Endodermal cell (in vitro differentiated cells): ENCODE results near the gene XYLT1. TPM values are rescaled to one million over a fixed set of nuclear protein-coding genes. Genes with fewer than 3 reads are reported as not detected.

ENCODE experiments used
- DNase-seq: peaks from one replicate; pipeline ENCODE4 v3.0.0-alpha.2; 2017
- H3K27ac ChIP-seq: 2 replicates; pipeline ENCODE4 v1.5.1; 2013; ENCODE audit warnings: mild to moderate bottlenecking, low read depth, low read length, moderate library complexity
- H3K27me3 ChIP-seq: 2 replicates; pipeline ENCODE4 v1.6.1; 2013; ENCODE audit warnings: mild to moderate bottlenecking, low read length, moderate library complexity; ENCODE audit not compliant: insufficient read depth, control insufficient read depth, poor library complexity, severe bottlenecking
- H3K36me3 ChIP-seq: 2 replicates; pipeline ENCODE4 v1.7.0; 2013; ENCODE audit warnings: mild to moderate bottlenecking, low read length, moderate library complexity; ENCODE audit not compliant: control insufficient read depth, insufficient read depth
- H3K4me1 ChIP-seq: one replicate; pipeline ENCODE4 v1.7.0; 2013; ENCODE audit warnings: low read length; ENCODE audit not compliant: control insufficient read depth, insufficient read depth
- H3K4me3 ChIP-seq: 2 replicates; pipeline ENCODE4 v1.5.1; 2013; ENCODE audit warnings: mild to moderate bottlenecking, low read length, moderate library complexity
- H3K9ac ChIP-seq: 2 replicates; pipeline ENCODE4 v1.6.1; 2013; ENCODE audit warnings: mild to moderate bottlenecking, low read length, moderate library complexity; ENCODE audit not compliant: poor library complexity, severe bottlenecking; ENCODE audit errors: extremely low read depth
- H3K9me3 ChIP-seq: 2 replicates; pipeline ENCODE4 v1.6.1; 2013; ENCODE audit warnings: mild to moderate bottlenecking, low read length, moderate library complexity; ENCODE audit not compliant: control insufficient read depth
- H3K27ac Mint-ChIP-seq: 2 replicates; pipeline ENCODE4 v1.8.0; 2020; ENCODE audit warnings: mixed read lengths
- H3K27me3 Mint-ChIP-seq: 2 replicates; pipeline ENCODE4 v1.8.0; 2021; ENCODE audit warnings: mild to moderate bottlenecking, mixed read lengths; ENCODE audit not compliant: insufficient read depth
- H3K36me3 Mint-ChIP-seq: 2 replicates; pipeline ENCODE4 v1.8.0; 2020; ENCODE audit warnings: low read depth, mixed read lengths
- H3K4me1 Mint-ChIP-seq: 2 replicates; pipeline ENCODE4 v1.8.0; 2020; ENCODE audit warnings: mixed read lengths
- H3K4me3 Mint-ChIP-seq: 2 replicates; pipeline ENCODE4 v1.8.0; 2020; ENCODE audit warnings: mild to moderate bottlenecking, moderate library complexity, mixed read lengths
- H3K9me3 Mint-ChIP-seq: 2 replicates; pipeline ENCODE4 v1.8.0; 2020; ENCODE audit warnings: mild to moderate bottlenecking, mixed read lengths
- CTCF ChIP-seq: fragments of 200-600 bp; sonication (generic); conservative IDR thresholded peaks from 2 replicates; pipeline ENCODE4 v1.5.0; 2021; ENCODE audit warnings: antibody characterized with exemption, mild to moderate bottlenecking
- WGBS, 2 experiments: methylation state at CpG; one replicate each; pipeline versions ENCODE4 v1.1.5 to v1.1.7; 2013; ENCODE audit warnings: missing lambda C conversion rate in 2 of 2, mixed read lengths in 1 of 2; ENCODE audit not compliant: insufficient coverage in 1 of 2, insufficient read length in 1 of 2; 5-methylcytosine and 5-hydroxymethylcytosine counted together
- total RNA-seq, 2 donors: library from RNA; stranded (reverse); fragmentation: NEBNext Ultra II Directional in 1 of 2; extraction: Animal tissue kit (Norgen Biotek cat#: 25700) in 1 of 2; gene quantifications; 2 replicates in 1 of 2; 3 replicates in 1 of 2; pipeline ENCODE4 v1.2.1, GENCODE V29; 2021

The XYLT1 gene
- total RNA-seq, 2 donors from 2014 or later: 26.8 to 28.5 TPM

- Mint-ChIP-seq H3K4me3 (no peak overlapping the region), H3K4me1 (peaks cover 50% of the 10 kb centered on the region), H3K36me3 (no peaks in the 10 kb centered on the region), H3K27ac (no peak overlapping the region), H3K27me3 (no peaks in the 10 kb centered on the region), H3K9me3 (no peaks in the 10 kb centered on the region)
- no peaks in the 10 kb centered on the region for H3K9me3 ChIP-seq
- H3K4me3 ChIP-seq: no peak overlapping the region
- WGBS, 2 experiments: 82 to 96% methylated on average over 5 of the region's 5 CpGs
- H3K27me3 ChIP-seq: no peaks in the 10 kb centered on the region
- no peaks in the 10 kb centered on the region for H3K4me1 ChIP-seq
- H3K9ac ChIP-seq: no peak overlapping the region
- no peak for TF ChIP-seq CTCF
- DNase-seq: no peak
- H3K36me3 ChIP-seq: no peaks in the 10 kb centered on the region
- H3K27ac ChIP-seq: no peak overlapping the region
Measured at GRCh38 chr16:17368951-17369350, 101.8 kb downstream of the XYLT1 start.

GRCh38 chr16:17368446-17368845 is 102.3 kb downstream of the XYLT1 start:
- peaks cover 49% of the 10 kb centered on the region for H3K4me1 Mint-ChIP-seq
- Histone ChIP-seq H3K27me3 (no peaks in the 10 kb centered on the region), H3K4me3 (no peak overlapping the region), H3K27ac (no peak overlapping the region), H3K9me3 (no peaks in the 10 kb centered on the region), H3K9ac (no peak overlapping the region), H3K36me3 (no peaks in the 10 kb centered on the region), H3K4me1 (no peaks in the 10 kb centered on the region)
- WGBS, 2 experiments: 78 to 89% methylated on average over 2 to 3 of the region's 3 CpGs
- H3K9me3 Mint-ChIP-seq: no peaks in the 10 kb centered on the region
- DNase-seq: no peak
- H3K4me3 Mint-ChIP-seq: no peak overlapping the region
- H3K27me3 Mint-ChIP-seq: no peaks in the 10 kb centered on the region
- TF ChIP-seq CTCF: no peak
- H3K36me3 Mint-ChIP-seq: no peaks in the 10 kb centered on the region
- no peak overlapping the region for H3K27ac Mint-ChIP-seq

- Histone ChIP-seq H3K27ac (no peak overlapping the region), H3K36me3 (no peaks in the 10 kb centered on the region), H3K9ac (no peak overlapping the region), H3K9me3 (no peaks in the 10 kb centered on the region), H3K4me1 (no peaks in the 10 kb centered on the region), H3K4me3 (no peak overlapping the region), H3K27me3 (no peaks in the 10 kb centered on the region)
- peak; percentile 71 for TF ChIP-seq CTCF
- peaks cover 52% of the 10 kb centered on the region for H3K4me1 Mint-ChIP-seq
- no peak overlapping the region for H3K27ac Mint-ChIP-seq
- 23 to 42% methylated on average over 7 to 10 of the region's 10 CpGs for WGBS, 2 experiments
- H3K4me3 Mint-ChIP-seq: no peak overlapping the region
- no peaks in the 10 kb centered on the region for H3K36me3 Mint-ChIP-seq
- no peaks in the 10 kb centered on the region for H3K9me3 Mint-ChIP-seq
- peak; percentile 96 for DNase-seq
- no peaks in the 10 kb centered on the region for H3K27me3 Mint-ChIP-seq
Measured at GRCh38 chr16:17367923-17368322, 102.8 kb downstream of the XYLT1 start.
